ENCODE measurements around the gene DCUN1D2.
"Not testable (repeated sequence)": the region's sequence is repeated elsewhere in the genome, so short reads cannot be mapped to it uniquely, and the experiment has no call there.

Gene DCUN1D2

GRCh38 chr13:113436866-113437265 is 53.6 kb downstream of the DCUN1D2 start:
- H3K4me1 ChIP-seq (ENCODE audit: insufficient read depth, low read length); H3K4me3 ChIP-seq (ENCODE audit: low read depth in 1 of 2, low read length in 2 of 2); H3K36me3 ChIP-seq (ENCODE audit: insufficient read depth, low read length); H3K27ac ChIP-seq (ENCODE audit: low read depth, low read length); H3K9me3 ChIP-seq (ENCODE audit: low read length); H3K27me3 ChIP-seq (ENCODE audit: control insufficient read depth in 1 of 2, insufficient read depth in 2 of 2, low read length in 2 of 2); H3K9ac ChIP-seq (ENCODE audit: low read length): not testable (repeated sequence)

DNA sequence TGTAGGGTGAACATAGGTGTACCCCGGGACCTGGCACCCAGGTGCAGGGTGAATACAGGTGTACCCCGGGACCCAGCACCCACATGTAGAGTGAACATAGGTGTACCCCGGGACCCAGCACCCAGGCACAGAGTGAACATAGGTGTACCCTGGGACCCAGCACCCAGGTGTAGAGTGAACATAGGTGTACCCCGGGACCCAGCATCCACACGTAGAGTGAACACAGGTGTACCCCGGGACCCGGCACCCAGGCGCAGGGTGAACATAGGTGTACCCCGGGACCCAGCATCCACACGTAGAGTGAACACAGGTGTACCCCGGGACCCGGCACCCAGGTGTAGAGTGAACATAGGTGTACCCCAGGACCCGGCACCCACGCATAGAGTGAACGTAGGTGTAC is 54.6 kb downstream of the DCUN1D2 start:
- H3K27ac ChIP-seq (ENCODE audit: low read depth, low read length); H3K4me3 ChIP-seq (ENCODE audit: low read depth in 1 of 2, low read length in 2 of 2); H3K27me3 ChIP-seq (ENCODE audit: control insufficient read depth in 1 of 2, insufficient read depth in 2 of 2, low read length in 2 of 2); H3K9ac ChIP-seq (ENCODE audit: low read length); H3K4me1 ChIP-seq (ENCODE audit: insufficient read depth, low read length); H3K36me3 ChIP-seq (ENCODE audit: insufficient read depth, low read length); H3K9me3 ChIP-seq (ENCODE audit: low read length): not testable (repeated sequence)

- Histone ChIP-seq H3K4me1 (ENCODE audit: insufficient read depth, low read length) (peaks cover 6% of the 10 kb centered on the region), H3K9me3 (ENCODE audit: low read length) (no peaks in the 10 kb centered on the region), H3K4me3 (ENCODE audit: low read depth in 1 of 2, low read length in 2 of 2) (no peak overlapping the region), H3K9ac (ENCODE audit: low read length) (no peak overlapping the region), H3K36me3 (ENCODE audit: insufficient read depth, low read length) (no peaks in the 10 kb centered on the region), H3K27me3 (ENCODE audit: control insufficient read depth in 1 of 2, insufficient read depth in 2 of 2, low read length in 2 of 2) (no peaks in the 10 kb centered on the region), H3K27ac (ENCODE audit: low read depth, low read length) (no peak overlapping the region)
These were observed 57.1 kb downstream of the DCUN1D2 start for GRCh38 chr13:113433391-113433916.

DNA sequence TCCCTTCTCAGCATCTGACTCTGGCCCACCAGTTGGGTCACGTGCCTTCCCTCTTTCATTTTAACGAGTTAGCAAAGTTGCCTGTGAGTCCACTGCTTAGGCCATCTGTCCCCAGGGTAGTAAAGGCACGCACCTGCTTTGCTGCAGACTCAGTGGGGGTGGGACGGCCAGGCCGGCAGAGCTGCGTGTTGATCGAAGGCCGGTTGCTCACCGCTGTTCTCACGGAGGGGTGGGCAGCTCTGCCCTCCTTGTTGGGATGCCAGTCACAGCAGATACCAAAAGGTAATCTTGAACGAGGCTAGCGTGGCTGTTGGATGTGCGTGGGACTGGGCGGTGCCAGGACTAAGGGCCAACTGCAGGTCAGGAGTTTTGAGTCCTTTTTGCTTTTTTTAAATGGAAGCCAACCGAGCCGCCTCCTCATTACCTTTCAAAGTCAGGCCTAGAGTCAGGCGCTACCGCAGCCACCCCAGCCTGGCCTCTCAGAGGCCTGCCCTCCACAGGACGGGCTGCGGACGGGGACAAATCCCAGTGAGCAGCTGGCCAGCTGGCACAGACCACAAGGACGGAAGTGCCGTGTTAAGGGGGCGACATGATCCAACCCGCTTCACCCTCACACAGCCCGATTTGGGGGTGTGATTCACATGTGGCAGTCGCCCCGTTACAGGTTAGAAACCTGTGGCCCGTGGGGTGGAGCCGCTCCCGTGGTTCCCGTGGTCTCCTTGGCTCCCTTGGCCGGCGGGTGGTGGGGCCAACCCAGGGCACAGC is 57.8 kb downstream of the DCUN1D2 start:
- no peak overlapping the region for H3K9ac ChIP-seq (ENCODE audit: low read length)
- H3K36me3 ChIP-seq (ENCODE audit: insufficient read depth, low read length), result no peaks in the 10 kb centered on the region
- no peaks in the 10 kb centered on the region for H3K27me3 ChIP-seq (ENCODE audit: control insufficient read depth in 1 of 2, insufficient read depth in 2 of 2, low read length in 2 of 2)
- peaks cover 6% of the 10 kb centered on the region for H3K4me1 ChIP-seq (ENCODE audit: insufficient read depth, low read length)
- no peak overlapping the region for H3K27ac ChIP-seq (ENCODE audit: low read depth, low read length)
- no peak overlapping the region for H3K4me3 ChIP-seq (ENCODE audit: low read depth in 1 of 2, low read length in 2 of 2)
- H3K9me3 ChIP-seq (ENCODE audit: low read length), result no peaks in the 10 kb centered on the region

- H3K4me1 ChIP-seq (ENCODE audit: insufficient read depth, low read length), result no peaks in the 10 kb centered on the region
- no peaks in the 10 kb centered on the region for H3K27me3 ChIP-seq (ENCODE audit: control insufficient read depth in 1 of 2, insufficient read depth in 2 of 2, low read length in 2 of 2)
- no peaks in the 10 kb centered on the region for H3K36me3 ChIP-seq (ENCODE audit: insufficient read depth, low read length)
- H3K9me3 ChIP-seq (ENCODE audit: low read length), result no peaks in the 10 kb centered on the region
- no peak overlapping the region for H3K9ac ChIP-seq (ENCODE audit: low read length)
- H3K4me3 ChIP-seq (ENCODE audit: low read depth in 1 of 2, low read length in 2 of 2), result no peak overlapping the region
- no peak overlapping the region for H3K27ac ChIP-seq (ENCODE audit: low read depth, low read length)
These were observed 59.3 kb downstream of the DCUN1D2 start for GRCh38 chr13:113431171-113431570.

- Histone ChIP-seq H3K9me3 (ENCODE audit: low read length) (no peaks in the 10 kb centered on the region), H3K4me1 (ENCODE audit: insufficient read depth, low read length) (no peaks in the 10 kb centered on the region), H3K4me3 (ENCODE audit: low read depth in 1 of 2, low read length in 2 of 2) (no peak overlapping the region), H3K36me3 (ENCODE audit: insufficient read depth, low read length) (no peaks in the 10 kb centered on the region), H3K27me3 (ENCODE audit: control insufficient read depth in 1 of 2, insufficient read depth in 2 of 2, low read length in 2 of 2) (no peaks in the 10 kb centered on the region), H3K27ac (ENCODE audit: low read depth, low read length) (no peak overlapping the region), H3K9ac (ENCODE audit: low read length) (no peak overlapping the region)
These were observed 60.0 kb downstream of the DCUN1D2 start for GRCh38 chr13:113430378-113431110.

GRCh38 chr13:113429608-113429985 is 60.9 kb downstream of the DCUN1D2 start:
- Histone ChIP-seq H3K9me3 (ENCODE audit: low read length) (no peaks in the 10 kb centered on the region), H3K4me1 (ENCODE audit: insufficient read depth, low read length) (no peaks in the 10 kb centered on the region), H3K4me3 (ENCODE audit: low read depth in 1 of 2, low read length in 2 of 2) (no peak overlapping the region), H3K36me3 (ENCODE audit: insufficient read depth, low read length) (no peaks in the 10 kb centered on the region), H3K27ac (ENCODE audit: low read depth, low read length) (no peak overlapping the region), H3K9ac (ENCODE audit: low read length) (no peak overlapping the region), H3K27me3 (ENCODE audit: control insufficient read depth in 1 of 2, insufficient read depth in 2 of 2, low read length in 2 of 2) (no peaks in the 10 kb centered on the region)

- H3K4me1 ChIP-seq (ENCODE audit: insufficient read depth, low read length), result no peaks in the 10 kb centered on the region
- H3K4me3 ChIP-seq (ENCODE audit: low read depth in 1 of 2, low read length in 2 of 2), result no peak overlapping the region
- H3K27me3 ChIP-seq (ENCODE audit: control insufficient read depth in 1 of 2, insufficient read depth in 2 of 2, low read length in 2 of 2), result no peaks in the 10 kb centered on the region
- no peaks in the 10 kb centered on the region for H3K9me3 ChIP-seq (ENCODE audit: low read length)
- H3K36me3 ChIP-seq (ENCODE audit: insufficient read depth, low read length), result no peaks in the 10 kb centered on the region
- no peak overlapping the region for H3K9ac ChIP-seq (ENCODE audit: low read length)
- no peak overlapping the region for H3K27ac ChIP-seq (ENCODE audit: low read depth, low read length)
These were observed 61.5 kb downstream of the DCUN1D2 start for GRCh38 chr13:113428871-113429607.

DNA sequence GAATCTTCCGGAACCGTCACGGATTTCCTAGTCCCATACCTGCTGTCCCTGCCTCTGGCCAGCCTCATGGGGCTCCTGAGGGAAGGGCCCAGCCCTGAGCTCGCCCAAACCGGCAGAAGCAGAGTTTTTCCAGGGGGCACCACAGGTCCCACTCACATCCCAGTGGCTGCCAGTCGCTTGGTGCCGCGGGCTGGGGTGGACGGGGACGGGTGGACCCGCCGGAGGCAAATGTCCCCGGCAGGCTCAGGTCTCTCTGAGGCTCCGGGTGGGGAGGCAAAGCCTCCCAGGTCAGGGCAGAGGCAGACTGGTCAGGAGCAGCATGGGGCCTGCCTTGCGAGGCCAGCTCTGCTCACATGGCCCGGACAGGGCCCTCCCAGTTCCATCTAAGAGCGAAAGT is 62.0 kb downstream of the DCUN1D2 start:
- no peaks in the 10 kb centered on the region for H3K4me1 ChIP-seq (ENCODE audit: insufficient read depth, low read length)
- H3K36me3 ChIP-seq (ENCODE audit: insufficient read depth, low read length), result no peaks in the 10 kb centered on the region
- no peak overlapping the region for H3K4me3 ChIP-seq (ENCODE audit: low read depth in 1 of 2, low read length in 2 of 2)
- no peaks in the 10 kb centered on the region for H3K9me3 ChIP-seq (ENCODE audit: low read length)
- H3K9ac ChIP-seq (ENCODE audit: low read length), result no peak overlapping the region
- H3K27ac ChIP-seq (ENCODE audit: low read depth, low read length), result no peak overlapping the region
- H3K27me3 ChIP-seq (ENCODE audit: control insufficient read depth in 1 of 2, insufficient read depth in 2 of 2, low read length in 2 of 2), result no peaks in the 10 kb centered on the region

GRCh38 chr13:113427562-113428468 is 62.7 kb downstream of the DCUN1D2 start:
- Histone ChIP-seq H3K4me3 (ENCODE audit: low read depth in 1 of 2, low read length in 2 of 2) (no peak overlapping the region), H3K9me3 (ENCODE audit: low read length) (no peaks in the 10 kb centered on the region), H3K27me3 (ENCODE audit: control insufficient read depth in 1 of 2, insufficient read depth in 2 of 2, low read length in 2 of 2) (no peaks in the 10 kb centered on the region), H3K27ac (ENCODE audit: low read depth, low read length) (no peak overlapping the region), H3K36me3 (ENCODE audit: insufficient read depth, low read length) (no peaks in the 10 kb centered on the region), H3K4me1 (ENCODE audit: insufficient read depth, low read length) (no peaks in the 10 kb centered on the region), H3K9ac (ENCODE audit: low read length) (no peak overlapping the region)

GRCh38 chr13:113426591-113426986 is 63.9 kb downstream of the DCUN1D2 start:
- no peaks in the 10 kb centered on the region for H3K27me3 ChIP-seq (ENCODE audit: control insufficient read depth in 1 of 2, insufficient read depth in 2 of 2, low read length in 2 of 2)
- no peak overlapping the region for H3K4me3 ChIP-seq (ENCODE audit: low read depth in 1 of 2, low read length in 2 of 2)
- no peak overlapping the region for H3K9ac ChIP-seq (ENCODE audit: low read length)
- H3K4me1 ChIP-seq (ENCODE audit: insufficient read depth, low read length), result peaks cover 11% of the 10 kb centered on the region
- H3K36me3 ChIP-seq (ENCODE audit: insufficient read depth, low read length), result no peaks in the 10 kb centered on the region
- H3K27ac ChIP-seq (ENCODE audit: low read depth, low read length), result no peak overlapping the region
- no peaks in the 10 kb centered on the region for H3K9me3 ChIP-seq (ENCODE audit: low read length)

All from muscle layer of colon (tissue), 2 donors.